ENCODE measurements around the gene POSTN.

GRCh38 chr13:37594550-37594949 is 4.0 kb downstream of the POSTN start:
- TF ChIP-seq CTCF (IDR thresholded peaks at IDR 0.05) (no peak), POLR2A (IDR thresholded peaks at IDR 0.05) (no peak), POLR2AphosphoS5 (IDR thresholded peaks at IDR 0.05; ENCODE audit: insufficient read depth in 1 of 2, low read depth in 1 of 2) (no peak)

All from vagina (tissue), 2 donors.